Nephron (organoid): ENCODE results near the gene PRRC2B.
"Not testable (repeated sequence)": the region's sequence is repeated elsewhere in the genome, so short reads cannot be mapped to it uniquely, and the experiment has no call there.

Experiments
- H3K27ac Mint-ChIP-seq, 3 experiments: 2 replicates each; pipeline ENCODE4 v1.8.0; 2020; ENCODE audit warnings: mixed read lengths in 3 of 3, mild to moderate bottlenecking in 2 of 3, moderate library complexity in 1 of 3
- H3K27me3 Mint-ChIP-seq: 2 replicates; pipeline ENCODE4 v1.8.0; 2021; ENCODE audit warnings: low read depth, mild to moderate bottlenecking, moderate library complexity, mixed read lengths
- H3K36me3 Mint-ChIP-seq: 2 replicates; pipeline ENCODE4 v1.8.0; 2020; ENCODE audit warnings: low read depth, mixed read lengths
- H3K4me1 Mint-ChIP-seq: 2 replicates; pipeline ENCODE4 v1.8.0; 2020; ENCODE audit warnings: mixed read lengths
- H3K4me3 Mint-ChIP-seq, 3 experiments: 2 replicates each; pipeline ENCODE4 v1.8.0; 2020; ENCODE audit warnings: mild to moderate bottlenecking in 3 of 3, mixed read lengths in 3 of 3, moderate library complexity in 2 of 3
- H3K9me3 Mint-ChIP-seq: 2 replicates; pipeline ENCODE4 v1.8.0; 2020; ENCODE audit warnings: mixed read lengths
- TF ChIP-seq, protein P1 (sequence below), 3 experiments: fragments of 200-600 bp; sonication (generic); IDR thresholded peaks; one replicate each; pipeline ENCODE4 v1.5.0; 2021; ENCODE audit warnings: antibody characterized with exemption in 3 of 3; ENCODE audit not compliant: unreplicated experiment in 3 of 3

Gene PRRC2B

DNA sequence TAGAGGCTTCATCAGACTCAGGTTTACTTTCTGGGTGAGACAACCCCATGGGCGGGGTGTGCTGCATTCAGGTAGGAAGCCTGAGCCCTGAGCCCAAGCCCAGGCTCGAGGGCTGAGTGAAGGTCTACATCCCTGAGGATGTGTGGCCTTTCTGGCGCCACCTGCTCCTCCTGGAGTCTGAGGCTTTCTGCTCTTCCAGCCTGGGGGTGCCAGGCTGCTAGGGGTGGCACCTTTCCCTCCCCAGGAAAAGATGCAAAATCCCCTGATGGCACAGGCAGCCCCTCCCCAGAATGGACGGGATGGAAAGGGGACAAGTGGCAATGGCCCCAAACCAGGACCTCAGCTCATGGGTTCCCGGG is 44.4 kb upstream of the PRRC2B start:
- Mint-ChIP-seq H3K4me3 (peak overlapping the region in 2 of 3 experiments; percentile 80 to 88), H3K4me1 (peaks cover 5% of the 10 kb centered on the region), H3K9me3 (no peaks in the 10 kb centered on the region), H3K36me3 (no peaks in the 10 kb centered on the region), H3K27ac (no peak overlapping the region), H3K27me3 (peaks cover 3% of the 10 kb centered on the region)
- TF ChIP-seq, protein P1, sequence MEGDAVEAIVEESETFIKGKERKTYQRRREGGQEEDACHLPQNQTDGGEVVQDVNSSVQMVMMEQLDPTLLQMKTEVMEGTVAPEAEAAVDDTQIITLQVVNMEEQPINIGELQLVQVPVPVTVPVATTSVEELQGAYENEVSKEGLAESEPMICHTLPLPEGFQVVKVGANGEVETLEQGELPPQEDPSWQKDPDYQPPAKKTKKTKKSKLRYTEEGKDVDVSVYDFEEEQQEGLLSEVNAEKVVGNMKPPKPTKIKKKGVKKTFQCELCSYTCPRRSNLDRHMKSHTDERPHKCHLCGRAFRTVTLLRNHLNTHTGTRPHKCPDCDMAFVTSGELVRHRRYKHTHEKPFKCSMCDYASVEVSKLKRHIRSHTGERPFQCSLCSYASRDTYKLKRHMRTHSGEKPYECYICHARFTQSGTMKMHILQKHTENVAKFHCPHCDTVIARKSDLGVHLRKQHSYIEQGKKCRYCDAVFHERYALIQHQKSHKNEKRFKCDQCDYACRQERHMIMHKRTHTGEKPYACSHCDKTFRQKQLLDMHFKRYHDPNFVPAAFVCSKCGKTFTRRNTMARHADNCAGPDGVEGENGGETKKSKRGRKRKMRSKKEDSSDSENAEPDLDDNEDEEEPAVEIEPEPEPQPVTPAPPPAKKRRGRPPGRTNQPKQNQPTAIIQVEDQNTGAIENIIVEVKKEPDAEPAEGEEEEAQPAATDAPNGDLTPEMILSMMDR (IDR thresholded peaks at IDR 0.05; ENCODE audit: unreplicated experiment in 3 of 3) = no peak

DNA sequence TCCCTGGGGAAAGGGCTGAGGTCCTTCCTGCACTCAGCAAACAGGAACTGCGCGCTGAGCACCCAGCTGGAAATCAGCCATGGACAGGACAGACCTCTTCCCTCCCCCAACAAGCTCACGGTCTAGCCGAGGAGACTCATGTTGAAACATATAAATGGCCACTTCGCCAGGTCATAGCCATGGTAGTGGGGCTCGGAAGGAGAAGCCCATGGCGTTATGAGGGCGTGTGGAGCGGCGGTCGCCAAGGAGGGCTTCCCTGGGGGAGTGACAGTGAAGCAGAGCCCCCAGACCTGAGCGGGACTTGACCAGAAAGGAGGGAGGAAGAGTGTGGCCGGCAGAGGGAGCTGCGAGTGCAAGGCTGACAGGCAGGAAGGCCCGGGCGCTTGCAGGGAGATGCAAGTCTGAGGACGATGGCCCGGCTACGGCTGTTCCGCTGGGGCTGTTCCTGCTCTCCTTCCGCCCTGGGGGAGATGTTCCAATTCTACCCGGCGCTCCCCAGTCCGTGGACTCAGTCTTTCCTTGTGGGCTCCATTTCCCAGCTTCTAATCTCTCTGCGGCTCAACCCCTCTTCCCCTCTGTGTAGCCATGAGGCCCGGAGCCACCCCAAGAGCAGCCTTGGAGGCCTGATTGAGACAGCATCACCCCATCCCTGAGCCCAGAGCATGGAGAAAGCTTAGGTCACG is 43.9 kb upstream of the PRRC2B start:
- Mint-ChIP-seq H3K4me1 (peaks cover 5% of the 10 kb centered on the region), H3K4me3 (peak overlapping the region; percentile 80 to 88 (median 83)), H3K27me3 (peaks cover 3% of the 10 kb centered on the region), H3K9me3 (no peaks in the 10 kb centered on the region), H3K27ac (peak overlapping the region in 1 of 3 experiments; percentile 18), H3K36me3 (no peaks in the 10 kb centered on the region)
- TF ChIP-seq, protein P1 (IDR thresholded peaks at IDR 0.05; ENCODE audit: unreplicated experiment in 3 of 3) = peak; percentile 87 to 94 (median 92)

DNA sequence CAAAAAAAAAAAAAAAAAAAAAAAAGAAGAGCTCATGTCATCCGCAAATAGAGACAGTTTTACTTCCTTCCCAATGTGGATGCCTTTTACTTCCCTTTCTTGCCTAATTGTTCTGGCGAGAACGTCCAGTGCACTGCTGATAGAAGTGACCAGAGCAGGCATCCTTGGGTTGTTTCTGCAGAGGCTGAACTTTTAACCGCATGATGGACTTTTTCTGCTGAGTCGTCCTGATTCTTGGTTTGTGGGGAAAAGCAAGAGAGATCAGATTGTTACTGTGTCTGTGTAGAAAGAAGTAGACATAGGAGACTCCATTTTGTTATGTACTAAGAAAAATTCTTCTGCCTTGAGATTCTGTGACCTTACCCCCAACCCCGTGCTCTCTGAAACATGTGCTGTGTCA is 37.4 kb upstream of the PRRC2B start:
- not testable (repeated sequence) for H3K27me3 Mint-ChIP-seq

DNA sequence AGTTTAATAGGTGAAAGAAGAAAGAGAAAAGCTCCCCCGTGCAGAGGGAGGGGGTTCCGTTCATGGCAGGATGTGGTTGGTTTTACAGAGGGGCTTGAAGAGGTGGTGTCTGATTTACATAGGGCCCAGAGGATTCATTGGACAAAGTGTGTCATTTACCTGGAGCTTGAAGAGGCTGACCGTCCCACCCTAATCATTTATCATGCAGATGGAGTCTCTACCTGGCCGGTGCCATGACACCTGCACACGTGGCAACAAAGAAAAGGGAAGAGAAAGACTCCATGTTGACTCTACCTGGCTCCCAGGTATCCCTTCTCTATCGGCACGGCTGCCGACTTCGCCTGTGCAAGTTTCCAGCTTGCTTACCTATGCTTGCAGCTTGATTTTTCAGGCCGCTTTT is 35.3 kb upstream of the PRRC2B start:
- Mint-ChIP-seq H3K27me3 (peaks cover 3% of the 10 kb centered on the region), H3K9me3 (no peaks in the 10 kb centered on the region), H3K4me3 (no peak overlapping the region), H3K4me1 (peaks cover 5% of the 10 kb centered on the region), H3K36me3 (no peaks in the 10 kb centered on the region), H3K27ac (no peak overlapping the region)
- TF ChIP-seq, protein P1 (IDR thresholded peaks at IDR 0.05; ENCODE audit: unreplicated experiment in 3 of 3) = no peak

More for the DNA sequence above, 37.4 kb upstream of the PRRC2B start:
- not testable (repeated sequence) for H3K36me3 Mint-ChIP-seq, H3K27ac Mint-ChIP-seq, H3K4me1 Mint-ChIP-seq, H3K4me3 Mint-ChIP-seq, H3K9me3 Mint-ChIP-seq

DNA sequence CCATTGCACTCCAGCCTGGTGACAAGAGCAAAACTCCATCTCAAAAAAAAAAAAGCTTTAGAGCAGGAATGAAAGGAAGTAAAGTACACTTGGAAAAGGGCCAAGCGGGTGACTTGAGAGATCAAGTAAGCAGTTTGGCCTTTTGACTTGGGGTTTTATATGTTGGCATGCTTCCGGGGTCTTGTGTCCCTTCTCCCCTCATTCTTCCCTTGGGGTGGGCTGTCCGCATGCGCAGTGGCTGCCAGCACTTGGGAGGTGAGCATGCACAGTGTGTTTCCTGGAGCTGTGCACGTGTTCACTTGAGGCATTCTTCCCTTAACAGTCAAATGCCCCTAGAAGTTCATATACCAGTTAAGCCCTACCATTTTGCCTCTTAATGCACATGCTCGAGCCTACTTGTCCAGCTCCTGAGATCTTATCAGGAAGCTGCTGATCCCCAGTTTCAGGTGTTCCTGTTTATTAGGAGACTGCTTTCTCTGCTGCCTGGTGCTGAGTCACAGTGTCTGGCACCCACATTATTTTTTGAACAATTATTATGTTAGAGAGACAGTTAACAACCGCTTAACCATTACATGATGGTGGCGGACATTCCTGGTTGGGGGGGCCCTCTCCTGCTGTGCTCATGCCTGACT is 32.6 kb upstream of the PRRC2B start:
- TF ChIP-seq, protein P1 (IDR thresholded peaks at IDR 0.05; ENCODE audit: unreplicated experiment in 3 of 3) = no peak
- no peaks in the 10 kb centered on the region for H3K27me3 Mint-ChIP-seq
- H3K4me3 Mint-ChIP-seq = no peak overlapping the region
- no peaks in the 10 kb centered on the region for H3K36me3 Mint-ChIP-seq
- peaks cover 5% of the 10 kb centered on the region for H3K4me1 Mint-ChIP-seq
- no peaks in the 10 kb centered on the region for H3K9me3 Mint-ChIP-seq
- peak overlapping the region; percentile 55 to 72 (median 61) for H3K27ac Mint-ChIP-seq

DNA sequence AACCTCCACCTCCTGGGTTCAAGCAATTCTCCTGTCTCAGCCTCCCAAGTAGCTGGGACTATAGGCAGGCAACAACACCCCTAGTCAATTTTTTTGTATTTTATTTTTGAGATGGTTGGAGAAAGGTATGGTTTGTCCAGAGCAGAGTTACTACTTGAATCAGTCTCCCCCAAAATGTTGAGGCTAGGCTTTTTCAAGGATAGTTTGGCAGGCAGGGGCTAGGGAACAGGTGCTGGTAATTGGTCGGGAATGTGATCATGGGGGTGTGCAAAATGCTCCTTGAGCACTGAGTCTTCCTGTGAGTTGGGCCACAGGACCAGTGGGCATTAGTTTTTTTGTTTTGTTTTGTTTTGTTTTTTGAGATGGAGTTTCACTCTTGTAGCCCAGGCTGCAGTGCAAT is 28.3 kb upstream of the PRRC2B start:
- H3K36me3 Mint-ChIP-seq = no peaks in the 10 kb centered on the region
- H3K4me1 Mint-ChIP-seq = peaks cover 12% of the 10 kb centered on the region
- TF ChIP-seq, protein P1 (IDR thresholded peaks at IDR 0.05; ENCODE audit: unreplicated experiment in 3 of 3) = no peak
- no peaks in the 10 kb centered on the region for H3K9me3 Mint-ChIP-seq
- no peak overlapping the region for H3K27ac Mint-ChIP-seq
- no peaks in the 10 kb centered on the region for H3K27me3 Mint-ChIP-seq
- H3K4me3 Mint-ChIP-seq = no peak overlapping the region
